Inflammatory macrophage treated with lipopolysaccharide for 4 hours (primary cell): ENCODE data around the gene SLC49A3.
"Not testable (repeated sequence)": the region's sequence is repeated elsewhere in the genome, so short reads cannot be mapped to it uniquely, and the experiment has no call there.

Experiments used
- DNase-seq: peaks from one replicate; pipeline ENCODE4 v3.0.0-alpha.2; 2020

Gene SLC49A3

DNA sequence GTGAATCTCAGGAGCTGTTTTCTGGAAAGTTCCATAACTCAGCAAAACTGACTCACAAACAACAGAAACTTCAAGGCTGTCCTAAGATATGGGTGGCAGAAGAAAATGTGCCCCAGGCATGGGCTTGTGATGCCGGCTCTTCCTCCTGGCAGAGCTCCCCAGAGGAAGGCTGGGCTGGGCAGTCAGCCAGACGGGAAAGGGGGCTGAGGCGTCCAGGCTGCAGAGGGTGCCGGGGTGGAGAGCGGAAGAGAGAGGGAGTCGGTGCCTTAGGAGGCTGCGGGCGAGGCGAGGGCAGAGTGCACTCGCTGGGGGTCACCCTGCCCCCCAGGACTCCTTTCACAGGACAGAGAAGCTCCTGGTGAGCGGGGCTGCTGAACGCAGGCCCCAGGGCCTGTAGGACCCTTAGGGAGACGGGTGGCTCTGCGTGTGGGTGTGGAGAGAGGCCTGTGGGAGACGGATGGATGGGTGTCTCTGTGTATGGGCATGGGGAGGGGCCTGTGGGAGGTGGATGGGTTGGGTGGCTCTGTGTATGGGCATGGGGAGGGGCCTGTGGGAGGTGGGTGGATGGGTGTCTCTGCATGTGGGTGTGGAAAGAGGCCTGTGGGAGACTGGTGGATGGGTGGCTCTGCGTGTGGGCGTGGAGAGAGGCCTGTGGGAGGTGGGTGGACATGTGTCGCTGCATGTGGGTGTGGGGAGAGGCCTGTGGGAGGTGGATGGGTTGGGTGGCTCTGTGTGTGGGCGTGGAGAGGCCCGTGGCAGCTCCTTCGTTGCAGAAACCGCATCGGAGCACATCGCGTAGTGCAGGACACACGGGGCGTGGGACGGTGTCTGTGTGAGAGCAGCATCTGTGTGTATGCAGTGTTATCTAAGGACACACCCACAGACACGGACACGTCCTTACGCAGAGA, 32.6 kb upstream of the SLC49A3 start:
- DNase-seq: no peak

DNA sequence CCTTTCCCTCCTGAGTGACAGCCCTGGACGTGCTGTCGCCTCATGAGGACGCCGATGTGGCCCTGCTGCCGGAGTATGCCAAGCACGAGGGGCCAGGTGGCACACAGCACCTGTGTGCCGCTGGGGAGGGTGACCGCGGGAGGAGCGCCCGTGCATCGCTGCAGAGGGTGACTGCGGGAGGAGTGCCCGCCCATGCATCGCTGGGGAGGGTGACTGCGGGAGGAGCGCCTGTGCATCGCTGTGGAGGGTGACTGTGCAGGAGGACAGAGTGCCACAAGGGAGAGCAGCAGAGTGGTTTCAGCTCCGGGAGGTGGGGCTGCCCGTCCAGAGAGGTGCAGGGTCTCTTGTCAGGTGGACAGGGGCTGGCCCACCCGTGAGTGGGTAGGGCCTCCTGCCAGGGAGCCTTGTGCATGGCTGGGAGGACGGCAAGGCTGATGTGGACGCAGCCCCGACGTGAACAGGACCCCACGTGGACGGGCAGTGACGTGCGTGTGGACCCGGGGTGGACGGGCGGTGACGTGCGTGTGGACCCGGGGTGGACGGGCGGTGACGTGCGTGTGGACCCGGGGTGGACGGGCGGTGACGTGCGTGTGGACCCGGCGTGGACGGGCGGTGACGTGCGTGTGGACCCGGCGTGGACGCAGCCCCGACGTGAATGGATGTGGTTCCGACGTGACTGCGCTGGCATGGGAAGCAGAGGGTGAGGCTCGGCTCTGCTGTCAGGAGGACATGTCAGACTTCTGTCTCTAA, 31.3 kb upstream of the SLC49A3 start:
- DNase-seq: no peak

DNA sequence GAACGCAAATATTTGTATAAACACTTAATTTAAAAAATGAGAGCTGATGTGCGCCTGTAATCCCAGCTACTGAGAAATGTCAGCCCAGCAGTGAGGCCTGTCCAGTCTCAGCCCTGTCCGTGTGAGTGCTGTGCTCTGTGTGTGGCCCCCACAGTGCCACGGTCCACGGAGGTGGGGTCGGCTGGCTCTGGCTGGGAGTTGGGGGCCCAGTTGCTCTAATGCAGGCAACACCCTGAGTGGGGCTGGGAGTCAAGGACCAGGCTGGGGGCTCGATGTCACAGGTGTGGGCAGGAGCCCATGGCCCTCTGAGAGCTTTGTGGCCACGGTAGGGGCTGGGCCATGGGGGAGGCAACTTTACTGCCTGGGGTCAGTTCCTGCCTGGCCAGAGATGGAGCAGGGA, 29.5 kb upstream of the SLC49A3 start:
- no peak for DNase-seq

DNA sequence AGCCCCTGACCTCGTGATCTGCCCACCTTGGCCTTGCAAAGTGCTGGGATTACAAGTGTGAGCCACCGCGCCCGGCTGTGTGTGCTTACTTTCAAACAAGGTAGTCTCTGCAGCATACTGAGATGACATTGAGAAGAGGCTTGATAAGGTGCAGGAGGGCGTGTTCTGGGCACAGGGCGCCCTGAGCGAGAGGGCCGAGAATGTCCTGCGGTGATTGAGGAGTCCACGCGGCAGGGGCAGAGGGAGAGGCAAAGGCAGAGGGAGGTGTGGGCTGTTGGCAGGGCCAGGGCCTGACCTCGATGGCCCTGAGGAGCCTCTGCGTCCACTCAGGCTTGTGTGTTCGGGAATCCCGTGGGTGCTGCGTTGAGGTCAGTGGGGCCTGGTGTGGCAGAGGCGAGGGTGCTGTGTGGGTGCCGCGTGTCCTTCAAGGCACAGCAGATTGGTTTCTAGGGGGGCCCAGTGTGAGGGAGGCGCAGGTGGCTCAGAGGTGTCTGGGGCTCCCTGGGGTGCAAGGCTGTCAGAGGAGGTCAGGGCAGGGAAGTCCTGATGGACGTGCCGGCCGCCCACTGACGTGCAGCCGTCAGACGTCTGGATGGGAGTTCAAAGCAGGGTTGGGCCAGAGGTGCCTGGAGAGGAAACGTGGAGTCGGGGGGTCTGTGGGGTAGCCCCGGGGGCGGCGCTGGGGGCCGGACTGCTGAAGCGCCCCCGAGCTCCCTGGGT, 28.8 kb upstream of the SLC49A3 start:
- DNase-seq: no peak

DNA sequence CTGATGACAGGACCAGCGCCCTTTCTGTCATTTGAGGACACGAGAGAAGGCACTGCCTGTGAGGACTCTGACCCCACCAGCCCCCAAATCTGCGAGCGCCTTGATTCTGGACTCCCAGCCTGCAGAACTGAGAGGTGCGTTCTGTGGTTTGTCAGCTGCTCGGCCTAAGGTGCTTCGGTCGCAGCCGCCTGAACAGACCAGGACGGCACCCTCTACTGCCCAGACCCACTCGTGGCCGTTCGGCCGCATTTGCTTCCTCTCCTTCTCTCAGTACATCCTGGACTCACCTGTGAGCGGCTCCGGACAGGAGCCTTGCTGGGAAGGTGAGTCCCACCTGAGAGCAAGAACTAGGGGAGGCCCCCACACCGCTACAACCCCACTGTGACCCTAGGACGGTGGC, 25.1 kb upstream of the SLC49A3 start:
- no peak for DNase-seq

DNA sequence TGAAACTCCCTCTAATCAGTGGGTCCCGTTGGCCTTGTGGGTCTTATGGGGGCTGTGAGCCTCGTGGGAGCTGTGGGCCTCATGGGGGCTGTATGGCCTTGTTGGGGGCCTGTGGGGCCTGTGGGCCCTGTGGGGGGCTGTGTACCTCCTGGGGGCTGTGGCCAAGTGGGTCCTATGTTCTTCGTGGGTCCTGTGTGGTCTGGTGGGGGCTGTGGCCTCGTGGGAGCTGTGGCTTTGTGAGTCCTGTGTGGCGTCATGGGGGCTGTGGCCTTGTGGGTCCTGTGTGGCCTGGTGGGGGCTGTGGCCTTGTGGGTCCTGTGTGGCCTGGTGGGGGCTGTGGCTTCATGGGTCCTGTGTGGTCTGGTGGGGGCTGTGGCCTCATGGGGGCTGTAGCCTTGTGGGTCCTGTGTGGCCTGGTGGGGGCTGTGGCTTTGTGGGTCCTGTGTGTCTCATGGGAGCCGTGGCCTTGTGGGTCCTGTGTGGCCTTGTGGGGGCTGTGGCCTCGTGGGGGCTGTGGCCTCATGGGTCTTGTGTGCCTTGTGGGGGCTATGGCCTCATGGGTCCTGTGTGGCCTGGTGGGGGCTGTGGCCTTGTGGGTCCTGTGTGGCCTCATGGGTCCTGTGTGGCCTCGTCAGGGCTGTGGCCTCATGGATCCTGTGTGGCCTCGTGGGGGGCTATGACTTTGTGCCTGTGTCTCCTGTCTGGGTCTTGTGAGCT, 24.1 kb upstream of the SLC49A3 start:
- no peak for DNase-seq

DNA sequence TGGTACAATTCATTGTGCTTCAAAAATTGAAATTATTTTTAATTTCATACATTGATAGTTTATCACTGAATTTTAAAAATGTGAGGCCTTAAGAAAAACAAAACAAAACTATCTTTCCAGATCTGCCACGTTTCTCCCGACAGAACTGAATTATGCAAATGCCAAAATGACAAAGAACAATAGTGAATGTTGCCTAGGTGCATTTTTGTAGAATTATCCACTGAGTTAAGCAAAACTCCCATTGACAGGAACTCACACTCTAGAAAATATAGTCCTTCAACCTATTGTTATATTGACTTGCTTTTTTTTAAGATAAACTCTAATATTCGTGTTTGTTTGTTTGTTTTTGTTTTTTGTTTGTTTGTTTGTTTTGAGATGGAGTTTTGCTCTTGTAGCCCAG, 23.1 kb upstream of the SLC49A3 start:
- no peak for DNase-seq

DNA sequence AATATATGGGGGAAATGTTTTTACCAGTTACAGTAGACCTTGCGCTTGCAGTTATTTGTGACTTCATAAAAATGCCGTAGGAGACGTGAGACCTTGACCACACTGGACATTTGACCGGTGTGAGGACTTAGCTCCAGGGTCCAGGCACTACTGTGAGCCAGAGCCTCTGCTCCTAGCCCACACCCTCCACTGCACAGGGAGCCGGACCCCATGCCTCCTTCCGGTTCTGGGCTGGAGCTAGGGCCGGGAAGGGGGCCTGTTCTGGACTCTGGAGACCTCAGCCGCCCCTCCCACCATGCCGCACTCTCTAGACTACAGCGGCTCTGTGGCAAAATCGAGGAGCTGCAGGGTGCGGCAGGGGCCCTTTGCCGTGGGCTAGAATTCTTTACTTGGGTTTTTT, 22.0 kb upstream of the SLC49A3 start:
- no peak for DNase-seq

DNA sequence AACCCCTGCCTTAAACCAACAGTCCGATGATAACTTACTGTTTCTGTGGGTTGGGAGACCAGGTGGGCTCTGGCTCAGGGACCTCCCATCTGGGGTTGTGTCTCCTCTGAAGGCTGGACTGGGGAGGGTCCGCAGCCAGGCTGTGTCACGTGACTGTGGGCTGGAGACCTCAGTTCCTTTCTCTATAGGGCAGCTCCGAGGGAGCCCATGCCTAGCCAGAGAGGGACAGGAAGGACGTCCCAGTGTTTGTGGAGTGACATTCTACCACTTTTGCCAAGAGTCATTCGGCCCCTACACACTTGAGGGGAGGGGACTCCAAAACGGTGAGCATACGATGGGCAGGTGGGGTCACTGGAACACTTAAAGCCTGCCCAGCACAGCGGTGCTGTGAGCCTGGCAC, 21.2 kb upstream of the SLC49A3 start:
- no peak for DNase-seq

DNA sequence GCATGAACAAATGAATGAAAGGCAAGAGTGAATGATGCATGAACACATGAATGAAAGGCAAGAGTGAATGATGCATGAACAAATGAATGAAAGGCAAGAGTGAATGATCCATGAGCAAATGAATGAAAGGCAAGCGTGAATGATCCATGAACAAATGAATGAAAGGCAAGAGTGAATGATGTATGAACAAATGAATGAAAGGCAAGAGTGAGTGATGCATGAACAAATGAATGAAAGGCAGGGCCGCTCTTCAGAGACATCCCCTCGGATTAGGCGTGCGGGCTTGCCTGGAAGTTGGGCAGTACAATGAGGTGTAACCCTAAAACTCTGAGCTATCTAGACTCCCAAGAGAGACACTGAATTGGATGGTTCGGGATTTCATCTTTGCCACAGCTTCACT, 20.4 kb upstream of the SLC49A3 start:
- no peak for DNase-seq

DNA sequence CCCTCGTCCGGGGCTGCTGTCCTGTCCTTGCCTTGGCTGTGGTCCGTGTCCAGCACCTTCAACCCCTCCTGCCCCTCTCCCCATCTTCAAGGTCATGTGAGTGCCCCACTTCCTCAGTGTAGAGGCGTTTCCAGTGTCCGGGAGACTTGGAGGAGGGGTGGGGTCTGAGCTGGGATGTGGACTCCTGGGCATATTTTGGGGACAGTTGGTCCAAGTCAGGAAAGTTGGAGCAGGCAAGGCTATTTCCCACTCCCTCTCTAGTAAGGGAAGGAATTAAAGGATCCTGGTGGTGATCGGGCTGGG, 19.6 kb upstream of the SLC49A3 start:
- no peak for DNase-seq

DNA sequence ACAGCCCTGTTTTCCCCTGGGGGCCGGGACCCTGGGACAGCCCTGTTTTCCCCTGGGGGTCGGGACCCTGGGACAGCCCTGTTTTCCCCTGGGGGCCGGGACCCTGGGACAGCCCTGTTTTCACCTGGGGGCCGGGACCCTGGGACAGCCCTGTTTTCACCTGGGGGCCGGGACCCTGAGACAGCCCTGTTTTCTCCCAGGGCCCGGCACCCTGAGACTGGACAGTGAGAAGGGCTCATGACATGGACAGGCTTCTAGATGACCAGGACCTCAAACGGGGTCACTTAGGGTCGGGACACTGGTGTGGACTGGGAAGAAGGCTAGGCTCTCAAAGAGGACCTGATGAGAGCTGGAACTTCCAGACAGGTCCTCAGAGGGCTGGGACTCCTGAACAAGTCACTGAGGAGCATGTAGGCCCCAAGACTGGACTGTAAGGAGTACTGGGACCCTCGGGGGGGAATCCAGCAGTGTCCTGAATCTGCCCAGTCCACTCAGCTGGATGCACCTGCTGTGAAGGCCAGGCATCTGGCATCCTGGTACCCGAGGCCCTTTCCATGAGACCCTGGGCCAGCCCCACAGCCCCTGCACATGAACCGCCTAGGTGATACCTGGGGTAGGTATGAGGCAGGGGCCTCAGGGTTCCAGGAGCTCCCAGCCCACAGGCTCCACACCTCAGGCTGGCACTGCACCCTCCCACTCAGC, 19.1 kb upstream of the SLC49A3 start:
- no peak for DNase-seq

DNA sequence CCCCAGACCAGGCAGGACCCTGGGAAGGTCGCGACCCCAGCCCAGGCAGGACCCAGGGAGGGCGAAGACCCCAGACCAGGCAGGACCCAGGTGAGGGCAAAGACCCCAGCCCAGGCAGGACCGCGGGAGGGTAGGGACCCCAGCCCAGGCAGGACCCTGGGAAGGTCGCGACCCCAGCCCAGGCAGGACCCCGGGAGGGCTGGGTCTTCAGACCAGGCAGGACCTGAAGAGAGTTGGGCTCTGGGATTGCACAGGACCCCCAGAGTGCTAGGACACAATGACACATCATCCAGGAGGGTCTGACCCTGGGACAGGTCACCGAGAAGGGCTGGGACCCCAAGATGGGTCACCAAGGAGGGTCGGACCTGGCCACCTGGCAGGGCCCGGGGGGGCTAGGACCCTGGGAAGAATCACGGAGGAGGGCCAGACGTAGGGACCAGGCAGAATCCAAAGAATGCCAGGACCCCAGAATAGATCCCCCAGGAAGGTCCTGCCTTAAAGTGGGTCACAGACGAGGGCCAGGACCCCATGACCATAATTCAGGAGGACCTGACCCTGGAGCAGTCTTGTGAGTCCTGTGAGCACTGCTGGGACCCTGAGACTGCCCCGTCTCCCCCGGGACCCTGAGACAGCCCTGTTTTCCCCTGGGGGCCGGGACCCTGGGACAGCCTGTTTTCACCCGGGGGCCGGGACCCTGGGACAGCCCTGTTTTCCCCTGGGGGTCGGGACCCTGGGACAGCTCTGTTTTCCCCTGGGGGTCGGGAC, 18.1 kb upstream of the SLC49A3 start:
- DNase-seq: no peak

DNA sequence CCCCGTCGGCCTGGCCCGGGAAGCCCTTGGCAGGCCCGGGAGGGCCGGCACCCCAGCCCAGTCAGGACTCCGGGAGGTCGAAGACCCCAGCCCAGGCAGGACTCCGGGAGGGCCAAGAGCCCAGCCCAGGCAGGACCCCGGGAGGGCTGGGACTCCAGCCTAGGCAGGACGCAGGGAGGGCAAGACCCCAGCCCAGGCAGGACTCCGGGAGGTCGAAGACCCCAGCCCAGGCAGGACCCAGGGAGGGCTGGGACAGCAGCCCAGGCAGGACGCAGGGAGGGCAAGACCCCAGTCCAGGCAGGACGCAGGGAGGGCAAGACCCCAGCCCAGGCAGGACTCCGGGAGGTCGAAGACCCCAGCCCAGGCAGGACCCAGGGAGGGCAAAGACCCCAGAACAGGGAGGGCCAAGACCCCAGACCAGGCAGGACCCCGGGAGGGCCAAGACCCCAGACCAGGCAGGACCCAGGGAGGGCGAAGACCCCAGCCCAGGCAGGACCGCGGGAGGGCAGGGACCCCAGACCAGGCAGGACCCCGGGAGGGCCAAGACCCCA, 17.2 kb upstream of the SLC49A3 start:
- not testable (repeated sequence) for DNase-seq

DNA sequence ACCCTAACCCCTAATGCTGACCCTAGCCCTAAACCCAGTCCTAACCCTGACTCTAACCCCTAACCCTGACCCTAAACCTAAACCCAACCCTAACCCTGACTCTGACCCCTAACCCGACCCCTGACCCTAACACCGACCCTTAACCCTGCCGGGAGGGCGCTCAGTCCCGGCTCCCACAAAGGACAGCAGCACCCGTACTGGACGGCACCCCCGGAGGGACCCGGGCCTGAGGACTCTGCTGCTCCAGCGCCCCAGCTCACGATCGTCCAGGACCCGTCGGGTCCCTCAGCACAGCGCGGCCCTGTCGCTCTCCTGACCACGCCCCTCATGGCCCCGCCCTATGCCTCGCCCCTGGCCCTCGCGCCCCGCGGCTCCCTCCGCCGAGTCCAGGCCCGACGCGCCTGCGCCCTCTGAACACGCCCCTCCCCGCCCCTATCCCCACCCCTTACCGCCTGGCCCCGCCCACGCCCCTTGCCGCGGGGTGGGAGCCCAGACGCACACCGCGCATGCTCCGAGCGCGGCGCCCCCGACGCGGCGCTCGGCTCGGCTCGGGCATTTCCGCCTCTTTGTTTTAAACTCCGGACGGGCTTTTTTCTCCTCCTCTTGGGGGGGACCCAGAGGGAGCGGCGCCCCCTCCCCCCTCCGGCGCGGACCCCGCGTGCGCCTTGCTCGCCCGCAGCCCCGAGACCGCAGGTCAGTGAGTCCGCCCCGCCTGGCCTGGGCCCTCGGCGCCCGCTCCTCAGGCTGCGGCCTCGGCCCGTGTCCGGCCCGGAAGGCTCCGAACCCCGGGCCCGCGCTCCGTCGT, 16.5 kb upstream of the SLC49A3 start, which contains the start of gene PCGF3:
TSS of gene PCGF3 (plus strand) at position 555 of the 805 bp plus-strand sequence. CDS start 27,849 bp downstream, outside the sequence.
- peak; percentile 98 for DNase-seq

DNA sequence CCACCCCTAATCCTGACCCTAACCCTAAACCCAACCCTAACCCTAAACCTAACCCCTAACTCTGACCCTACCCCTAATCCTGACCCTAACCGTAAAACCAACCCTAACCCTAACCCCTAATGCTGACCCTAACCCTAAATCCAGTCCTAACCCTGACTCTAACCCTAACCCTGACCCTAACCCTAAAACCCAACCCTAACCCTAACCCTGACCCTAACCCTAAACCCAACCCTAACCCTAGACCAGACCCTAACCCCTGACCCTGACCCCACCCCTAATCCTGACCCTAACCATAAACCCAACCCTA, 16.0 kb upstream of the SLC49A3 start:
- no peak for DNase-seq

DNA sequence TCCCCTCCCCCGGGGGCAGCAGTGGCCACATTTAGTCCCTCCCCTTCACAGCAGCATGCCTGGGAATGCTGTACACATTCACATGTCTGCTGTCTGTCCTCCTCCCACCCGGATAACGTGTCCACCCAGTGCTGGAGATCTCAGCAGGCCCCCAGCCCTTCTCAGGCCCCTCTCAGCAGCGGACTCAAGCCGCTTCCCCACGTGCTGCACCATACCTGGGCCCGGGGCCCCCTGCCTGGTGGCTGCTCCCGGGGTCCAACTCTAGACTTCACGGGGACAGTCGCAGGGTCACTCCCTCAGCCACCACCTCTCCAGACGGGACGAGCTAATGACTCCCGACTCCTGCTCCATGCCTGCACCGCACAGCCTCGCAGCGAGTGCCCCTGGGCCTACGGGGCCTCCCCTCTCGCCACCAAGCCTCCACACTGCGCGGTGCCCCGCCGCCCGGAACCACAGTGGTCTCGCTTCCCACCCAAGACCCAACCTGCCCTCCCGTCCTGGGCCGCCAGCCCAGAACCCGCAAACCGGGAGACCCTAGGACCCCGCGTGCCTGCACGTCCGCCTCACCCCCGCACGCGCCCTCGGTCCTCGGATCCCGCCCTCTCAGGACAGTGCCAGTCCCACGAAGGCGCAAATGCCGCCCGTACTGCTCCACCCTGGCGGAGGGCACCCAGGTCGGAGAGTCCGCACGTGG, 15.4 kb upstream of the SLC49A3 start:
- DNase-seq: no peak

DNA sequence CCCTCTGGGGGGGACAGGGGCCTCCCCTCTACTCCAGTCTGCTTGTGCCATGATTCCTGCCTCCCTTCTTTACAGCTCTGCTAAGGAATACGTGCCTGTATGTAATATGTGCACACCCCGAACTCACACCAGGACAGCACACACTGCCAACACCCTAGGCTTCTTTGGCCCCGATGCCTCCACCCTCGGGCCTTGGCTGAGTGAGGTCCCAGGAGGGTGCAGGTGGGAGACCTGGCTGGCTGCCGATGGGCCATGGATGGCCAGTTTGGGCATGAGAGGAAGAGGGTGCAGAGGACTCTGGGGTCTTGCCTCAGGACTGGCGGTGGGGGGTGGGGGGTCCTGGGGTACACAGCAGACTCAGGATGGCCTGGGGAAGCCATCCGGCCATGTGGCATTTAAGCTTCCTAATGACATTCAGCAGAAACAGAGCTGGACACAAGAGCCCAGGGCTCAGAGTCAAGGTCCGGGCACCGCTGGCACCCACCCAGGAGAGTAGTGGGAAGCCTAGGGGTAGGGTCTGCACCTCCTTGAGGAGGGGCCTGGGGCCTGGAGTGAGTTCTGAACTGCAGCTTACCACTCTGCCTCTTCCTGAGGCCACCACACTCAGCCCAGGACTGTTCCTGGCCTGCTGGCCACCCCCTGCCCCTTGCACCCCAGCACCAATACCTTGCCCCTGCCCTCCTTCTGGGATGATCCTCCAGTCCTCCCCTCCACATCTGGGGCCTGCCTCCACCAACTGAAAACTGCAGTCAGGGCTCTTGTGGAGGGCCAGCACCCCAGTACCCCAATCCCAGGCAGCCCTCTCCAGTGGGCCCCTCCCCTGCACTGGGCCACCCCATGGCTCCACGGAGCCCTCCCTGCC, 14.6 kb upstream of the SLC49A3 start:
- no peak for DNase-seq

DNA sequence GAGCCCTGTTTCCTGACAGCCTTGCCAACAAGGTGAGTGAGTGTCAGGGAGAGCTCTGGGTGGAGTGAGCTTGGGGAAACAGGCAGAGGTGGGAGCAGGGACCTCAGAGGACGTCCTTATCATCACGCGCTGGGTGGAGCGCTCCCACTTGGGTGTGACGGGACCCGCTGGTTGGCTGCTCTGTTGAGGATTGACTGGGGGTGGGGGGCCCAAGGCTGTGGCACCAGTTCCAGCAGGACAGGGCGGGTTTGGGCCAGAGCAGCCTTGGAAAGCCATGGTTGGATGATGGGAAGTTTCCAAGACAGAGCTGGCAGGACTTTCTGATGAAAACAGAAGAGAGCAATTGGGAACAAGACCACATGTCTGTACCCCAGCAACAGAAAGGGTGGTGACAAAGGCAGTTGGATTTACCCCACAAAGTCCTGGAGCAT, 13.7 kb upstream of the SLC49A3 start:
- DNase-seq: no peak
